Measurements from ENCODE around the gene MT1G.

DNA sequence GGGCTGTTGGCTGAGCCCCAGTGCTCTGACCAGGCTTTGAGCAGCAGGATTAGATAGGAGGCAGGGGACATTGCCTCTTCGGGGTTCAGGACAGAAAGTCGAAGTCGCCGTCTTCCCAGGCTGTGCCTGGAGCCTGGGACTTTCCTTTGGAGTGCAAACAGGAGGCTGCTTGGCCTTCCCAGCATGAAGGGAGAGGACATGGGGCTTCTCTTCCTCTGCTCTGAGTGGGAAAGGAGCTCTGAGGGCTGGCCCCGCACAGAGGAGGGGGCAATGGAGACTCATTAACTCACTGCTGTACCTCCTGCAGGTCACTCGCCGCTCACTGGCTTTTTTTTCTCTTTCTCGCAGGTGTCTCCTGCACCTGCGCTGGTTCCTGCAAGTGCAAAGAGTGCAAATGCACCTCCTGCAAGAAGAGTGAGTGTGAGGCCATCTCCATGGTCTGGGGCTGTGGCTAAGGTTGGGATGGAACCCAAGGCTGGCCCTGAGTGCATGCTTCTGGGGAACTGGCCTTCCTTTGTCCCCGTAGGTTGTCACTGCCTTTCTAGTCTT lies 9.5 kb downstream of the MT1G start:
- TF ChIP-seq, protein P1, sequence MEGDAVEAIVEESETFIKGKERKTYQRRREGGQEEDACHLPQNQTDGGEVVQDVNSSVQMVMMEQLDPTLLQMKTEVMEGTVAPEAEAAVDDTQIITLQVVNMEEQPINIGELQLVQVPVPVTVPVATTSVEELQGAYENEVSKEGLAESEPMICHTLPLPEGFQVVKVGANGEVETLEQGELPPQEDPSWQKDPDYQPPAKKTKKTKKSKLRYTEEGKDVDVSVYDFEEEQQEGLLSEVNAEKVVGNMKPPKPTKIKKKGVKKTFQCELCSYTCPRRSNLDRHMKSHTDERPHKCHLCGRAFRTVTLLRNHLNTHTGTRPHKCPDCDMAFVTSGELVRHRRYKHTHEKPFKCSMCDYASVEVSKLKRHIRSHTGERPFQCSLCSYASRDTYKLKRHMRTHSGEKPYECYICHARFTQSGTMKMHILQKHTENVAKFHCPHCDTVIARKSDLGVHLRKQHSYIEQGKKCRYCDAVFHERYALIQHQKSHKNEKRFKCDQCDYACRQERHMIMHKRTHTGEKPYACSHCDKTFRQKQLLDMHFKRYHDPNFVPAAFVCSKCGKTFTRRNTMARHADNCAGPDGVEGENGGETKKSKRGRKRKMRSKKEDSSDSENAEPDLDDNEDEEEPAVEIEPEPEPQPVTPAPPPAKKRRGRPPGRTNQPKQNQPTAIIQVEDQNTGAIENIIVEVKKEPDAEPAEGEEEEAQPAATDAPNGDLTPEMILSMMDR (conservative IDR thresholded peaks at IDR 0.05; ENCODE audit: low read depth in 2 of 2), result no peak
- no peak for TF ChIP-seq EZH2phosphoT487 (IDR thresholded peaks at IDR 0.05; ENCODE audit: unreplicated experiment)
- TF ChIP-seq, protein P2, sequence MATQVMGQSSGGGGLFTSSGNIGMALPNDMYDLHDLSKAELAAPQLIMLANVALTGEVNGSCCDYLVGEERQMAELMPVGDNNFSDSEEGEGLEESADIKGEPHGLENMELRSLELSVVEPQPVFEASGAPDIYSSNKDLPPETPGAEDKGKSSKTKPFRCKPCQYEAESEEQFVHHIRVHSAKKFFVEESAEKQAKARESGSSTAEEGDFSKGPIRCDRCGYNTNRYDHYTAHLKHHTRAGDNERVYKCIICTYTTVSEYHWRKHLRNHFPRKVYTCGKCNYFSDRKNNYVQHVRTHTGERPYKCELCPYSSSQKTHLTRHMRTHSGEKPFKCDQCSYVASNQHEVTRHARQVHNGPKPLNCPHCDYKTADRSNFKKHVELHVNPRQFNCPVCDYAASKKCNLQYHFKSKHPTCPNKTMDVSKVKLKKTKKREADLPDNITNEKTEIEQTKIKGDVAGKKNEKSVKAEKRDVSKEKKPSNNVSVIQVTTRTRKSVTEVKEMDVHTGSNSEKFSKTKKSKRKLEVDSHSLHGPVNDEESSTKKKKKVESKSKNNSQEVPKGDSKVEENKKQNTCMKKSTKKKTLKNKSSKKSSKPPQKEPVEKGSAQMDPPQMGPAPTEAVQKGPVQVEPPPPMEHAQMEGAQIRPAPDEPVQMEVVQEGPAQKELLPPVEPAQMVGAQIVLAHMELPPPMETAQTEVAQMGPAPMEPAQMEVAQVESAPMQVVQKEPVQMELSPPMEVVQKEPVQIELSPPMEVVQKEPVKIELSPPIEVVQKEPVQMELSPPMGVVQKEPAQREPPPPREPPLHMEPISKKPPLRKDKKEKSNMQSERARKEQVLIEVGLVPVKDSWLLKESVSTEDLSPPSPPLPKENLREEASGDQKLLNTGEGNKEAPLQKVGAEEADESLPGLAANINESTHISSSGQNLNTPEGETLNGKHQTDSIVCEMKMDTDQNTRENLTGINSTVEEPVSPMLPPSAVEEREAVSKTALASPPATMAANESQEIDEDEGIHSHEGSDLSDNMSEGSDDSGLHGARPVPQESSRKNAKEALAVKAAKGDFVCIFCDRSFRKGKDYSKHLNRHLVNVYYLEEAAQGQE (IDR thresholded peaks at IDR 0.05; ENCODE audit: unreplicated experiment), result no peak
- no peak for TF ChIP-seq EZH2 (IDR thresholded peaks at IDR 0.05; ENCODE audit: low read depth, unreplicated experiment)
- no peak for TF ChIP-seq JUNB (IDR thresholded peaks at IDR 0.05; ENCODE audit: unreplicated experiment)
- no peak for TF ChIP-seq POLR2AphosphoS5 (IDR thresholded peaks at IDR 0.05; ENCODE audit: low read depth)
- TF ChIP-seq CREB1 (CRISPR knock-in tag; IDR thresholded peaks at IDR 0.05; ENCODE audit: low read depth), result no peak
- TF ChIP-seq, protein P3, sequence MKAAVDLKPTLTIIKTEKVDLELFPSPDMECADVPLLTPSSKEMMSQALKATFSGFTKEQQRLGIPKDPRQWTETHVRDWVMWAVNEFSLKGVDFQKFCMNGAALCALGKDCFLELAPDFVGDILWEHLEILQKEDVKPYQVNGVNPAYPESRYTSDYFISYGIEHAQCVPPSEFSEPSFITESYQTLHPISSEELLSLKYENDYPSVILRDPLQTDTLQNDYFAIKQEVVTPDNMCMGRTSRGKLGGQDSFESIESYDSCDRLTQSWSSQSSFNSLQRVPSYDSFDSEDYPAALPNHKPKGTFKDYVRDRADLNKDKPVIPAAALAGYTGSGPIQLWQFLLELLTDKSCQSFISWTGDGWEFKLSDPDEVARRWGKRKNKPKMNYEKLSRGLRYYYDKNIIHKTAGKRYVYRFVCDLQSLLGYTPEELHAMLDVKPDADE (IDR thresholded peaks at IDR 0.05), result no peak

Measured in GM23338 (cell line).